Lung (tissue), 12 donors: Measurements from ENCODE around the gene CUL4A. TPM values are rescaled to one million over a fixed set of nuclear protein-coding genes. Genes with fewer than 3 reads are reported as not detected.

Source experiments
- ATAC-seq: fragments of 200-7000 bp; cut with Tn5 transposase; one replicate; pipeline ENCODE4 v1.9.1; 2020; ENCODE audit warnings: moderate number of reproducible peaks; ENCODE audit not compliant: insufficient read depth, low FRiP score
- DNase-seq, 3 donors: peaks; one replicate each; pipeline ENCODE4 v3.0.0-alpha.2; 2013 to 2017
- H3K27ac ChIP-seq, 2 donors: one replicate each; pipeline ENCODE4 v1.5.1; 2013; ENCODE audit warnings: mild to moderate bottlenecking in 2 of 2, moderate library complexity in 2 of 2, control low read depth in 1 of 2, inconsistent platforms in 1 of 2, low read depth in 1 of 2, low read length in 1 of 2
- H3K27me3 ChIP-seq, 3 donors: one replicate each; pipeline ENCODE4 v1.5.1; 2013; ENCODE audit warnings: low read length in 2 of 3; ENCODE audit not compliant: control insufficient read depth in 3 of 3, insufficient read depth in 3 of 3
- H3K36me3 ChIP-seq, 4 donors: one replicate each; pipeline ENCODE4 v1.5.1; 2013; ENCODE audit warnings: low read length in 4 of 4, mild to moderate bottlenecking in 1 of 4, moderate library complexity in 1 of 4; ENCODE audit not compliant: control insufficient read depth in 4 of 4, insufficient read depth in 4 of 4
- H3K4me1 ChIP-seq, 5 donors: one replicate each; pipeline ENCODE4 v1.5.1; 2013; ENCODE audit warnings: low read length in 5 of 5, mild to moderate bottlenecking in 2 of 5, moderate library complexity in 1 of 5; ENCODE audit not compliant: control insufficient read depth in 5 of 5, insufficient read depth in 5 of 5
- H3K4me3 ChIP-seq: one replicate; pipeline ENCODE4 v1.5.1; 2013; ENCODE audit warnings: mild to moderate bottlenecking, control low read depth, moderate library complexity
- H3K9ac ChIP-seq, 2 donors: one replicate each; pipeline ENCODE4 v1.5.1; 2013; ENCODE audit warnings: low read length in 2 of 2, control low read depth in 1 of 2; ENCODE audit not compliant: insufficient read depth in 1 of 2
- H3K9me3 ChIP-seq, 4 donors: one replicate each; pipeline ENCODE4 v1.5.1; 2013; ENCODE audit warnings: low read length in 3 of 4, mild to moderate bottlenecking in 1 of 4, moderate library complexity in 1 of 4; ENCODE audit not compliant: control insufficient read depth in 4 of 4, insufficient read depth in 3 of 4
- WGBS, 2 donors: extraction: QIAGEN DNeasy Blood & Tissue Kit; methylation state at CpG; one replicate each; pipeline ENCODE4 v1.1.7; 2013; 5-methylcytosine and 5-hydroxymethylcytosine counted together
- polyA plus RNA-seq, 2 donors: library from polyadenylated mRNA; stranded (reverse); fragments of 200-250 nt; gene quantifications; one replicate each; pipeline ENCODE4 v1.2.1, GENCODE V29; 2013
- total RNA-seq, 2 donors: library from RNA; depleted of rRNA in 1 of 2; stranded (reverse); fragments of >200 nt in 1 of 2; gene quantifications; one replicate each; pipeline ENCODE4 v1.2.1, GENCODE V29; 2014 to 2021
- TF ChIP-seq, protein P1 (sequence below): IDR thresholded peaks from 2 replicates; pipeline ENCODE4 v1.5.1; 2012; ENCODE audit warnings: mild to moderate bottlenecking; ENCODE audit errors: control extremely low read depth, extremely low read depth
- donor health status: control.
- donor health status: control.
- donor health status: Bipolar disorder and iron deficiency.
- donor health status: healthy.
- donor health status: DM: yes; HTN: yes; CAD: no.

The CUL4A gene
- total and polyA plus RNA-seq, 4 donors: 29.2 to 88.1 (median 57.5) TPM

DNA sequence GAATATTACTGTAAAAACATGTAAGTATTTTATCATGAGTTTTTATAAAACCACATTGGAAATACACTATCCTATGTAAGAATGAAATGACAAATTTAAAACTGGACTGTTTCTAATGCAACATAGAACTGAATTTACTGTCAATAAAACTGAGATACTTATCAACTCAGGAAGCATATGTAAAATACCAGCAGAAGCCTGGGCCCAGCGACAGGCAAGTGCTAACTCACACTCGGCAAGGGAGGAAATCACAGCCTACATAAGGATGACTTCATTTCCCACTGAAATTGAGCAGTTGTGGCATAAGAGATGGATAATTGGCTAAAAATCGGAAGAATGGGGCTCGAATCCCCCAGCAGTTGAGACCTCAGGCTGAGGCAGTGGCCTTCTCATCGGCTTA lies 38.9 kb upstream of the CUL4A start:
- ATAC-seq: no peak

DNA sequence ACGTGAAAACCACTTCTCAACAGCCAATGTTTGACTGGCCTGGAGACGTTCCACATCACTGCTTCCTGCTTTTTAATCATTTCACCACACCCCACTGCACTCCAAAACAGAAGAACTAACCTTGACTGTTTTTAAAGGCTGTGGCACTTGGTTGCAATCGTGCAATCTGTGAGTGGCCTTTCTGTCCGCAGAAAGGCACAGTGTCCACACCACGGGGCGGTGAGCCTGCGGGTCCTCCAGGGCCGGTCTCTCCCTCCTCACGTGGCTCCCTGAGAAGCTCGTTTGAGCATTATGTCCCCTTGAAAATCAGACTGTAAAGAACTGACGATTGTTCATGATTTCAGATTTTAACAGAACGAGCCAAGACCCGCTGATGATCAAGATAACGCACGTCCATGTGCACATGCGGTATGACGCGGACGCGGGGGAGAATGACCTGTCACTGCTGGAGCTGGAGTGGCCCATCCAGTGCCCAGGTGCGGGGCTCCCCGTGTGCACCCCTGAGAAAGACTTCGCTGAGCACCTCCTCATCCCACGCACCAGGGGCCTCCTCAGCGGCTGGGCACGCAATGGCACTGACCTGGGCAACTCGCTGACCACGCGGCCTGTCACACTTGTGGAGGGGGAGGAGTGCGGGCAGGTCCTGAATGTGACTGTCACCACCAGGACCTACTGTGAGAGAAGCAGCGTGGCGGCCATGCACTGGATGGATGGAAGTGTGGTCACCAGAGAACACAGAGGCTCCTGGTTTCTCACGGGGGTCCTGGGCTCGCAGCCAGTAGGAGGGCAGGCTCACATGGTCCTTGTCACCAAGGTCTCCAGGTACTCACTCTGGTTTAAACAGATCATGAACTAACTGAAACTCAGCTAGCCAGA lies 37.9 kb upstream of the CUL4A start:
- 88 to 91% methylated on average over 34 of the region's 34 CpGs for WGBS, 2 donors
- no peak overlapping the region for H3K4me3 ChIP-seq
- H3K27ac ChIP-seq: no peak overlapping the region
- no peak overlapping the region for H3K9ac ChIP-seq
- H3K36me3 ChIP-seq: peaks cover 8 to 25% (median 19%) of the 10 kb centered on the region in 4 donors
- peaks cover 0 to 4% (median 1%) of the 10 kb centered on the region in 4 donors for H3K9me3 ChIP-seq
- H3K27me3 ChIP-seq: no peaks in the 10 kb centered on the region
- DNase-seq: no peak
- TF ChIP-seq, protein P1, sequence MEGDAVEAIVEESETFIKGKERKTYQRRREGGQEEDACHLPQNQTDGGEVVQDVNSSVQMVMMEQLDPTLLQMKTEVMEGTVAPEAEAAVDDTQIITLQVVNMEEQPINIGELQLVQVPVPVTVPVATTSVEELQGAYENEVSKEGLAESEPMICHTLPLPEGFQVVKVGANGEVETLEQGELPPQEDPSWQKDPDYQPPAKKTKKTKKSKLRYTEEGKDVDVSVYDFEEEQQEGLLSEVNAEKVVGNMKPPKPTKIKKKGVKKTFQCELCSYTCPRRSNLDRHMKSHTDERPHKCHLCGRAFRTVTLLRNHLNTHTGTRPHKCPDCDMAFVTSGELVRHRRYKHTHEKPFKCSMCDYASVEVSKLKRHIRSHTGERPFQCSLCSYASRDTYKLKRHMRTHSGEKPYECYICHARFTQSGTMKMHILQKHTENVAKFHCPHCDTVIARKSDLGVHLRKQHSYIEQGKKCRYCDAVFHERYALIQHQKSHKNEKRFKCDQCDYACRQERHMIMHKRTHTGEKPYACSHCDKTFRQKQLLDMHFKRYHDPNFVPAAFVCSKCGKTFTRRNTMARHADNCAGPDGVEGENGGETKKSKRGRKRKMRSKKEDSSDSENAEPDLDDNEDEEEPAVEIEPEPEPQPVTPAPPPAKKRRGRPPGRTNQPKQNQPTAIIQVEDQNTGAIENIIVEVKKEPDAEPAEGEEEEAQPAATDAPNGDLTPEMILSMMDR: no peak
- no peaks in the 10 kb centered on the region for H3K4me1 ChIP-seq
- no peak for ATAC-seq

More for the DNA sequence above, 38.9 kb upstream of the CUL4A start:
- Histone ChIP-seq H3K4me3 (no peak overlapping the region), H3K27me3 (no peaks in the 10 kb centered on the region), H3K4me1 (no peaks in the 10 kb centered on the region), H3K9ac (no peak overlapping the region), H3K9me3 (peaks cover 0 to 4% (median 1%) of the 10 kb centered on the region in 4 donors), H3K27ac (no peak overlapping the region), H3K36me3 (peaks cover 8 to 21% (median 13%) of the 10 kb centered on the region in 4 donors)
- 41 to 61% methylated on average over 5 of the region's 5 CpGs for WGBS, 2 donors
- TF ChIP-seq, protein P1: no peak
- DNase-seq: no peak

DNA sequence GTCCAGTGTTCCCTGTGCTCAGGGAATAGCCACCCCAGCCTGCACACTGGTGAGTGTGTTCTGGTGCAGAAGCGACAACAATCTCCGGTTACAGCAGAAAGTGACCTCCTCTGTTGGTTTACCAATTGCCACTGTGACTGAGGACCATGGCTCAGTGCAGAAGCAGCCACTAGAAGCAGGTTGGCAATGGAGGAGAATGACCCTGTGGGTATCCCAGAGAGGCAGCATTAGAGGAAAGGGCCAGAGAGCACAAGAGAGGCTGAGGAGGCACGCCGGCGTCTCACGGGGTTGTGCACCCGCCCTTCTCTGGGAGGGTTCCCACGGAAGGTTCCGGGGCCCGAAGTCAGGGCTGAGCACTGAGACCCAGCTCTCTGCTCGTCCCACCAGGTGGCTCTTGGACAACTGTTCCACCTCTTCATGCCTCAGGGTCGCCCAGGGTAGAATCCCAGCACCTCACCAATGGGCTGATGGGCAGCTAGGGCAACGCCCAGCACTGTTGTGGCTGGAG lies 36.9 kb upstream of the CUL4A start:
- no peak for DNase-seq
- Histone ChIP-seq H3K9ac (no peak overlapping the region), H3K4me3 (no peak overlapping the region), H3K36me3 (peaks cover 7 to 29% (median 22%) of the 10 kb centered on the region in 4 donors), H3K9me3 (peaks cover 0 to 4% (median 1%) of the 10 kb centered on the region in 4 donors), H3K4me1 (no peaks in the 10 kb centered on the region), H3K27me3 (no peaks in the 10 kb centered on the region), H3K27ac (no peak overlapping the region)
- TF ChIP-seq, protein P1: no peak
- WGBS, 2 donors: 95 to 97% methylated on average over 13 of the region's 13 CpGs
- no peak for ATAC-seq
